ENCODE results near the gene ARID1B. TPM values are rescaled to one million over a fixed set of nuclear protein-coding genes. Genes with fewer than 3 reads are reported as not detected.

Gene ARID1B
- total RNA-seq, 1 experiment from 2014 or later, result 42.8 TPM

GRCh38 chr6:156948807-156949206, 171.6 kb downstream of the ARID1B start:
- H3K36me3 ChIP-seq (ENCODE audit: low read depth), result no peaks in the 10 kb centered on the region
- ChIA-PET POLR2A (ENCODE audit: unreplicated experiment) (no interaction called here), CTCF (no interaction called here)
- intact Hi-C loops (cut with micrococcal nuclease; ENCODE audit: unreplicated experiment), result loop anchor here (1.0 to 10.0 kb wide), 4 partner anchors 33 to 384 kb away; no protein-coding TSS in a partner anchor
- peaks cover under 1% of the 10 kb centered on the region; the same call in 1 of the 2 replicates for H4K20me1 ChIP-seq (ENCODE audit: insufficient read depth)
- H2AFZ ChIP-seq, result no peak overlapping the region
- H3K4me3 ChIP-seq, result peak overlapping the region; percentile 7; the same call in 1 of the 2 replicates
- peak overlapping the region; percentile 64 for H3K4me2 ChIP-seq
- DNase-seq, result peak in 1 of 2 experiments; percentile 87
- peak overlapping the region; percentile 63 for H3K27ac ChIP-seq
- no peaks in the 10 kb centered on the region; the same call in 1 of the 2 replicates for H3K9me3 ChIP-seq (ENCODE audit: insufficient read depth, low read depth)
- H3K4me1 ChIP-seq (replicated peaks; ENCODE audit: insufficient read depth), result peaks cover 50% of the 10 kb centered on the region
- no peak for TF ChIP-seq EZH2 (IDR thresholded peaks at IDR 0.05; ENCODE audit: low read depth)
- TF ChIP-seq, protein P1, sequence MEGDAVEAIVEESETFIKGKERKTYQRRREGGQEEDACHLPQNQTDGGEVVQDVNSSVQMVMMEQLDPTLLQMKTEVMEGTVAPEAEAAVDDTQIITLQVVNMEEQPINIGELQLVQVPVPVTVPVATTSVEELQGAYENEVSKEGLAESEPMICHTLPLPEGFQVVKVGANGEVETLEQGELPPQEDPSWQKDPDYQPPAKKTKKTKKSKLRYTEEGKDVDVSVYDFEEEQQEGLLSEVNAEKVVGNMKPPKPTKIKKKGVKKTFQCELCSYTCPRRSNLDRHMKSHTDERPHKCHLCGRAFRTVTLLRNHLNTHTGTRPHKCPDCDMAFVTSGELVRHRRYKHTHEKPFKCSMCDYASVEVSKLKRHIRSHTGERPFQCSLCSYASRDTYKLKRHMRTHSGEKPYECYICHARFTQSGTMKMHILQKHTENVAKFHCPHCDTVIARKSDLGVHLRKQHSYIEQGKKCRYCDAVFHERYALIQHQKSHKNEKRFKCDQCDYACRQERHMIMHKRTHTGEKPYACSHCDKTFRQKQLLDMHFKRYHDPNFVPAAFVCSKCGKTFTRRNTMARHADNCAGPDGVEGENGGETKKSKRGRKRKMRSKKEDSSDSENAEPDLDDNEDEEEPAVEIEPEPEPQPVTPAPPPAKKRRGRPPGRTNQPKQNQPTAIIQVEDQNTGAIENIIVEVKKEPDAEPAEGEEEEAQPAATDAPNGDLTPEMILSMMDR (conservative IDR thresholded peaks at IDR 0.05), result no peak
- H3K79me2 ChIP-seq (ENCODE audit: low read depth), result peaks cover 65% of the 10 kb centered on the region
- BruUV-seq (replicated peaks), result no TSS peak
- no peaks in the 10 kb centered on the region for H3K9me2 ChIP-seq (ENCODE audit: insufficient read depth)
- peaks cover 22% of the 10 kb centered on the region for H3F3A ChIP-seq (ENCODE audit: insufficient read depth, low read depth)
- H3K27me3 ChIP-seq (ENCODE audit: insufficient read depth, low read depth), result no peaks in the 10 kb centered on the region

DNA sequence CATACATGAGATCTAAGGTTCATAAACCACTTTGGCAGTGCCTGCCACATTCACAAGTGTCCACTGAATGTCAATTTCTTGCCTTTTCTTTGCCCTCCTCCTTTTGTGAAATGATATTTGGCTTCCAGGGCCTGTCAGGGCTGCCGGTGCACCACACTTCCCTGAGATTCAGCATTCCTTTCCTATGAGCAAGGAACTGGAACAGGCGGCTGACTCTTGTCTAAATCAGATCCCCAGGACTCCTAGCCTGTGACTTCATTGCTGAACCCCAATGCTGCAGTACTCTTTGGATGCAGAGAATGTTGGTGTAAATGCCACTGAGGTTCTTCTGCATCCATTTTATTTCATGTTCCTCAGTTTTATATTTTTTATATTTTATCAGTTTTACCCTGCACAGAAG, 172.2 kb downstream of the ARID1B start:
- no TSS peak for BruUV-seq (replicated peaks)
- Histone ChIP-seq H3K36me3 (ENCODE audit: low read depth) (no peaks in the 10 kb centered on the region), H3K4me1 (replicated peaks; ENCODE audit: insufficient read depth) (peaks cover 54% of the 10 kb centered on the region), H4K20me1 (ENCODE audit: insufficient read depth) (peaks cover 4% of the 10 kb centered on the region; the same call in 1 of the 2 replicates), H3F3A (ENCODE audit: insufficient read depth, low read depth) (peaks cover 25% of the 10 kb centered on the region), H3K4me2 (peak overlapping the region; percentile 64), H3K9me2 (ENCODE audit: insufficient read depth) (no peaks in the 10 kb centered on the region), H2AFZ (no peak overlapping the region), H3K9me3 (ENCODE audit: insufficient read depth, low read depth) (no peaks in the 10 kb centered on the region; the same call in 1 of the 2 replicates), H3K27ac (peak overlapping the region; percentile 63), H3K27me3 (ENCODE audit: insufficient read depth, low read depth) (no peaks in the 10 kb centered on the region), H3K79me2 (ENCODE audit: low read depth) (peaks cover 71% of the 10 kb centered on the region), H3K4me3 (peak overlapping the region; percentile 7; the same call in 1 of the 2 replicates)
- POLR2A ChIA-PET (ENCODE audit: unreplicated experiment), result no interaction called here
- TF ChIP-seq, protein P1 (conservative IDR thresholded peaks at IDR 0.05), result no peak
- TF ChIP-seq EZH2 (IDR thresholded peaks at IDR 0.05; ENCODE audit: low read depth), result no peak
- DNase-seq, result peak; percentile 54 to 84
- intact Hi-C loops (cut with micrococcal nuclease; ENCODE audit: unreplicated experiment), result loop anchor here (1.0 to 10.0 kb wide), 4 partner anchors 33 to 385 kb away; no protein-coding TSS in a partner anchor
- CTCF ChIA-PET, result no interaction called here

- TF ChIP-seq, protein P1 (conservative IDR thresholded peaks at IDR 0.05), result no peak
- no peak for TF ChIP-seq EZH2 (IDR thresholded peaks at IDR 0.05; ENCODE audit: low read depth)
- H3K4me2 ChIP-seq, result peak overlapping the region; percentile 64
- peaks cover 54% of the 10 kb centered on the region for H3K4me1 ChIP-seq (replicated peaks; ENCODE audit: insufficient read depth)
- H3K79me2 ChIP-seq (ENCODE audit: low read depth), result peaks cover 78% of the 10 kb centered on the region
- no peaks in the 10 kb centered on the region; the same call in 1 of the 2 replicates for H3K9me3 ChIP-seq (ENCODE audit: insufficient read depth, low read depth)
- no peak overlapping the region for H2AFZ ChIP-seq
- peaks cover 4% of the 10 kb centered on the region; the same call in 1 of the 2 replicates for H4K20me1 ChIP-seq (ENCODE audit: insufficient read depth)
- no TSS peak for BruUV-seq (replicated peaks)
- H3F3A ChIP-seq (ENCODE audit: insufficient read depth, low read depth), result peaks cover 25% of the 10 kb centered on the region
- no peak for DNase-seq
- H3K9me2 ChIP-seq (ENCODE audit: insufficient read depth), result no peaks in the 10 kb centered on the region
- ChIA-PET CTCF (no interaction called here), POLR2A (ENCODE audit: unreplicated experiment) (no interaction called here)
- H3K36me3 ChIP-seq (ENCODE audit: low read depth), result no peaks in the 10 kb centered on the region
- H3K4me3 ChIP-seq, result no peak overlapping the region
- peak overlapping the region; percentile 63; the same call in 1 of the 2 replicates for H3K27ac ChIP-seq
- no peaks in the 10 kb centered on the region for H3K27me3 ChIP-seq (ENCODE audit: insufficient read depth, low read depth)
- intact Hi-C loops (cut with micrococcal nuclease; ENCODE audit: unreplicated experiment), result no loop called here
Measured at GRCh38 chr6:156950084-156950483, 172.9 kb downstream of the ARID1B start.

Measured in PC-9 (cell line).